Endothelial cell of umbilical vein (primary cell): ENCODE results near the gene OTOGL. TPM values are rescaled to one million over a fixed set of nuclear protein-coding genes. Genes with fewer than 3 reads are reported as not detected.

Experiments
- BruUV-seq: library from RNA; stranded (reverse); fragments of 400-500 nt; replicated peaks from 2 replicates; lab custom pipeline; 2021; lab: Mats Ljungman, UMichigan
- CTCF ChIA-PET: fragments of 300-600, 350-600 bp; sonication (Branson Sonifier 250); formaldehyde crosslinking; loops from one replicate; lab custom pipeline; 2021; ENCODE audit warnings: antibody characterized with exemption, inconsistent platforms; lab: Charles Lee
- POLR2A ChIA-PET: fragments of 300-600, 350-600 bp; sonication (Branson Sonifier 250); formaldehyde crosslinking; loops from one replicate; lab custom pipeline; 2021; ENCODE audit warnings: antibody characterized with exemption, inconsistent platforms; lab: Charles Lee
- DNase-seq: peaks from one replicate; pipeline ENCODE4 v3.0.0-alpha.2; 2011; ENCODE audit warnings: low read depth, low spot score
- FAIRE-seq: peaks from 2 replicates; lab custom pipeline; 2011; peaks lifted over from hg19 to GRCh38; lab: Jason Lieb, UNC
- H2AFZ ChIP-seq: 2 replicates; pipeline ENCODE4 v1.6.0; 2012; ENCODE audit warnings: low read depth, low read length, control low read depth, inconsistent platforms
- H3K27ac ChIP-seq: 2 replicates; pipeline ENCODE4 v1.5.1; 2011; ENCODE audit warnings: low read depth, mild to moderate bottlenecking, control low read depth, low read length, moderate library complexity; ENCODE audit not compliant: insufficient read depth
- H3K27me3 ChIP-seq, 2 experiments: 2 replicates each; pipeline versions ENCODE4 v1.6.0 to v1.6.1; 2011; ENCODE audit warnings: low read length in 2 of 2, mixed read lengths in 1 of 2; ENCODE audit not compliant: control insufficient read depth in 2 of 2, insufficient read depth in 2 of 2
- H3K36me3 ChIP-seq, 2 experiments: 2 replicates in 1 of 2; 3 replicates in 1 of 2; pipeline ENCODE4 v1.5.1; 2011; ENCODE audit warnings: low read length in 2 of 2, mild to moderate bottlenecking in 1 of 2, moderate library complexity in 1 of 2; ENCODE audit not compliant: control insufficient read depth in 2 of 2, insufficient read depth in 2 of 2; ENCODE audit errors: extremely low read depth in 1 of 2
- H3K4me1 ChIP-seq: 3 replicates; pipeline ENCODE4 v1.5.1; 2011; ENCODE audit warnings: mild to moderate bottlenecking, low read length; ENCODE audit not compliant: control insufficient read depth, insufficient read depth; ENCODE audit errors: extremely low read depth
- H3K4me2 ChIP-seq: 2 replicates; pipeline ENCODE4 v1.6.1; 2011; ENCODE audit warnings: low read length, control low read depth, mixed read lengths; ENCODE audit not compliant: insufficient read depth
- H3K4me3 ChIP-seq, 3 experiments: fragments of 200-600 bp in 1 of 3; sonication (generic), shearing (Covaris generic) in 1 of 3; replicated peaks in 1 of 3; 2 replicates each; pipeline ENCODE4 v1.5.1; 2011 to 2016; ENCODE audit warnings: control low read depth in 3 of 3, low read length in 3 of 3, mild to moderate bottlenecking in 2 of 3, inconsistent platforms in 1 of 3, low read depth in 1 of 3, moderate library complexity in 1 of 3; ENCODE audit not compliant: insufficient read depth in 1 of 3
- H3K79me2 ChIP-seq: 2 replicates; pipeline ENCODE4 v1.6.0; 2012; ENCODE audit warnings: low read length, inconsistent platforms; ENCODE audit not compliant: control insufficient read depth, insufficient read depth
- H3K9ac ChIP-seq: replicated peaks from 2 replicates; pipeline ENCODE3; 2011; ENCODE audit warnings: low read length, control low read depth; ENCODE audit not compliant: insufficient read depth; ENCODE audit errors: extremely low read depth
- H3K9me1 ChIP-seq: replicated peaks from 3 replicates; pipeline ENCODE4 v1.6.0; 2011; ENCODE audit warnings: mild to moderate bottlenecking, low read length; ENCODE audit not compliant: control insufficient read depth, insufficient read depth; ENCODE audit errors: extremely low read depth
- H3K9me3 ChIP-seq: replicated peaks from 2 replicates; pipeline ENCODE4 v1.5.1; 2012; ENCODE audit warnings: low read length, inconsistent platforms; ENCODE audit not compliant: control insufficient read depth, insufficient read depth
- H4K20me1 ChIP-seq: replicated peaks from 2 replicates; pipeline ENCODE3; 2011; ENCODE audit warnings: mild to moderate bottlenecking, low read length; ENCODE audit not compliant: control insufficient read depth, insufficient read depth; ENCODE audit errors: extremely low read depth
- CTCF ChIP-seq, 2 donors: IDR thresholded peaks; 1 replicate in 1 of 2; 2 replicates in 1 of 2; pipeline ENCODE4 v1.5.1; 2011; ENCODE audit warnings: low read length in 2 of 2, mild to moderate bottlenecking in 2 of 2, moderate library complexity in 2 of 2, control low read depth in 1 of 2, inconsistent platforms in 1 of 2, low read depth in 1 of 2; ENCODE audit not compliant: insufficient read depth in 1 of 2; ENCODE audit errors: extremely low read depth in 1 of 2
- EZH2 ChIP-seq: IDR thresholded peaks from 2 replicates; pipeline ENCODE4 v1.6.1; 2012; ENCODE audit warnings: borderline replicate concordance, low read depth, mild to moderate bottlenecking, moderate library complexity, low read length, inconsistent platforms; ENCODE audit not compliant: severe bottlenecking
- FOS ChIP-seq: IDR thresholded peaks from 2 replicates; pipeline ENCODE4 v1.6.1; 2011; ENCODE audit warnings: mild to moderate bottlenecking, low read length, moderate library complexity, borderline replicate concordance; ENCODE audit not compliant: insufficient read depth
- GATA2 ChIP-seq: IDR thresholded peaks from 2 replicates; pipeline ENCODE4 v1.7.0; 2011; ENCODE audit warnings: low read depth, mild to moderate bottlenecking, moderate library complexity, mixed read lengths, low read length; ENCODE audit not compliant: insufficient read length, insufficient read depth
- JUN ChIP-seq: IDR thresholded peaks from 2 replicates; pipeline ENCODE4 v1.6.1; 2011; ENCODE audit warnings: borderline replicate concordance, low read depth; ENCODE audit not compliant: insufficient read length, insufficient read depth
- MAX ChIP-seq: IDR thresholded peaks from 2 replicates; pipeline ENCODE4 v1.6.1; 2011; ENCODE audit not compliant: insufficient read depth, insufficient read length
- MYC ChIP-seq: IDR thresholded peaks from one replicate; pipeline ENCODE4 v1.6.1; 2011; ENCODE audit warnings: mild to moderate bottlenecking, low read depth, low read length
- POLR2A ChIP-seq: IDR thresholded peaks from 2 replicates; pipeline ENCODE4 v1.6.1; 2012; ENCODE audit warnings: low read depth, mild to moderate bottlenecking, control low read depth, low read length
- POLR2AphosphoS5 ChIP-seq: IDR thresholded peaks from 2 replicates; pipeline ENCODE4 v1.6.1; 2012; ENCODE audit warnings: low read depth, mild to moderate bottlenecking, control low read depth, low read length, moderate library complexity; ENCODE audit not compliant: insufficient read depth
- dilution Hi-C: fragments of 300-500 bp; cut with MboI; formaldehyde crosslinking; loops from one replicate; pipeline ENCODE4 v1.15.0; 2019; ENCODE audit warnings: low sequenced_read_pairs; ENCODE audit not compliant: extremely low pct_ligation_motif_present
- intact Hi-C: fragments of 100-400 bp; cut with micrococcal nuclease; formaldehyde crosslinking; loops from one replicate; pipeline ENCODE4 v1.10.0; 2022
- polyA plus RNA-seq, 4 experiments: library from polyadenylated mRNA; depleted of rRNA in 3 of 4; stranded (reverse) in 3 of 4; unstranded in 1 of 4; fragments of >200 nt; gene quantifications; 2 replicates each; pipeline versions ENCODE4 v1.2.1 to v1.2.3, GENCODE V29; 2011 to 2012; ENCODE audit warnings: missing spikeins in 1 of 4
- total RNA-seq: library from RNA; stranded (reverse); gene quantifications from 2 replicates; pipeline ENCODE4 v1.2.3, GENCODE V29; 2021

The OTOGL gene
- total and polyA plus RNA-seq, 2 donors (not counting 3 experiments of a cell fraction or from before 2014, with no cell fraction given): 1.4 to 2.0 TPM

GRCh38 chr12:80189241-80189640 lies 89.9 kb downstream of the OTOGL start:
- CTCF ChIA-PET: interaction anchor here (1.4 to 6.1 kb wide), 3 partner anchors 81 to 781 kb away, joined by 4 to 100 read pairs (median 7); no protein-coding TSS in a partner anchor

More at GRCh38 chr12:80189241-80189640, 89.9 kb downstream of the OTOGL start:
- DNase-seq: no peak
- Histone ChIP-seq H3K4me2 (no peak overlapping the region), H3K9ac (no peak overlapping the region), H2AFZ (no peak overlapping the region), H3K4me1 (peaks cover 19% of the 10 kb centered on the region), H3K9me1 (no peaks in the 10 kb centered on the region), H3K36me3 (no peaks in the 10 kb centered on the region), H3K79me2 (no peaks in the 10 kb centered on the region), H3K4me3 (no peak overlapping the region), H3K27me3 (no peaks in the 10 kb centered on the region), H3K9me3 (no peaks in the 10 kb centered on the region), H3K27ac (no peak overlapping the region), H4K20me1 (no peaks in the 10 kb centered on the region)
- TF ChIP-seq POLR2A (no peak), MAX (no peak), GATA2 (no peak), MYC (no peak), FOS (no peak), CTCF (IDR thresholded peaks at IDR 0.05; ENCODE audit: extremely low read depth in 1 of 2, insufficient read depth in 1 of 2, low read depth in 1 of 2, low read length in 2 of 2) (no peak), EZH2 (no peak), JUN (no peak), POLR2AphosphoS5 (no peak)
- FAIRE-seq: no peak
- POLR2A ChIA-PET: no interaction called here
- intact Hi-C loops: loop anchor here (10.0 kb wide), 1 partner anchor 404 kb away; no protein-coding TSS in a partner anchor
- dilution Hi-C loops: no loop called here
- BruUV-seq: no TSS peak
